HG03558 (cell line): Measurements from ENCODE around the gene DNMT3B.
"Not testable (repeated sequence)": the region's sequence is repeated elsewhere in the genome, so short reads cannot be mapped to it uniquely, and the experiment has no call there.

ENCODE experiments used
- ATAC-seq: cut with Tn5 transposase; IDR thresholded peaks from one replicate; pipeline ENCODE4 v1.9.1; 2021; ENCODE audit warnings: moderate number of reproducible peaks; ENCODE audit not compliant: unreplicated experiment; ENCODE audit errors: extremely low read depth

DNMT3B gene

DNA sequence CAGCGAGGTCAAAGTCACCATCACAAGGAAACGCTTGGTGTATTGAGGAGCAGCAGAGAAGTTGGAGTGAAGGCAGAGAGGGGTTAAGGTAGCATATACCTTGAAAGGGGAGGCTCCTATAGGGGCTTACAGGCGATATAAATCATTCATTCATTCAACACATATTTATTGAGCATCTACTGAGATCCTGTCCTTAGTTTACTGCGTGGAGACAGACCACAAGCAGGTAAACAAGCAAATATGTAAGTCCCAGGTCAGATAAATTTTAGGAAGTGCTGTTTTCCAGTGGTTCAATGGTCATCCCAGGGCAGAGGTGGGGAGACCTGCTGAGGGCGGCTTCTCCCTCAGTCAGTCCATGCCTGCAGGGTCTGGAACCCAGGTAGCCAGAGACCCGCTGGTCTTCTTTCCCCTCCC is 761 bp upstream of the DNMT3B start:
- ATAC-seq = no peak

DNA sequence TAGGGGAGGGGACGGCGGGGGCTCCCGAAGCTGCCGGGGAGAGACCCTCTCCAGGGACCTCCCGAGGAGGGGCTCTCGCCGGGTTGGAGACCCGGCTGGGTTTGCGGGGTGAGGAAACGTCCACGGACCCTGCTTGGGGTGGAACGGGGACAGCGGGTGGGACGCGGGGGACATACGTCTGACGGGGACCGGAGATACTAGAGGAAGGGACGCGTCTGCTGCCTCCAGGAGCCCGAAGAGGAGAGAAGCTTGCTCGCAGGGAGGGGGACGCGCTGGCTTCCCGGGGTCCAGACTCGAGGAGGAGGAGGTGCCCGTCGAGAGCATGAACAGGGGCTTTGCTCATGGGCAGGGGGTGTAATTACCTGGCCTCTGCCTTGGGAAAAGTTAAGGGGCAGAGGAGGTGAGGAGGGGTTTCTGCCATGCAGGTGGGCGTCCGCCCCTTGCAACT is 593 bp downstream of the DNMT3B start:
- no peak for ATAC-seq

DNA sequence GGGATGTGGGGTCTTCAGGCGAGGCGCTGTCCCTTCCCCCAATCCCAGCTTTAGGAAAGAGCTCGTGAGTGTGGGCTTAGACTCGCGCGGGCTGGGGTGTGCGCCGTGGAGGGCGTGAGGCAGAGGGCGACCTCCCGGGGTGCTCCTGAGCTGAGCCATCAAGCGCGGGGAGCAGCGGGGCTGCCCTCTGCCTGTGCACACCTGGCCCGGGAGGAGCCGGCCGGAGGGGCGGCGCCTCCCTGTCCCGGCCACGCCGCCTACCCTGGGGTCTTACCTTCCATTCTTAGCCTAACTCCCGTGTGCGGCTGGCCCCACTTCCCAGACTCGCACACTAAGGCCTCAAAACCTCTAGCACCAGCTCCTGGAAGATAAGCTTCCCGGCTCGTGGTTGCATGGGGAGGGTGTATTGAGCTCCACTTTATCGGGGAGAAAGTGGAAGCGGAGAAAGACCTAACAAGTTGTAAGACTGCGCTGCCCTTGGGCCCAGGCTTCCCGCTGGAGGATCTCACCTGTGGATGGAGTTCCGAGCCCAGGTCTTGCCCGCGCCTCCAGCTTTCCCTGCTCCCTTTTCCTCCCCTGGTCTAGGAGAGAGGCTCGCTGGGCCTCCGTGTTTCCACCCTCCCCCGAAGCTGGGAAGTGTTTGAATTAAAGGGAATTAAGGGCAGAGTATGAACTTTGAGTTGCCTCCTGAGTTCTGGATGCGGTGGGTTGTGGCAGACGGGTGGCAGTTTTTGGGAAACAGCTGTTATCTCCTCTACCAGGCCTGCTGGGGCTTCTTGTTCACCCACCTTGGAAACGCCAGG is 1.2 kb downstream of the DNMT3B start:
- no peak for ATAC-seq

DNA sequence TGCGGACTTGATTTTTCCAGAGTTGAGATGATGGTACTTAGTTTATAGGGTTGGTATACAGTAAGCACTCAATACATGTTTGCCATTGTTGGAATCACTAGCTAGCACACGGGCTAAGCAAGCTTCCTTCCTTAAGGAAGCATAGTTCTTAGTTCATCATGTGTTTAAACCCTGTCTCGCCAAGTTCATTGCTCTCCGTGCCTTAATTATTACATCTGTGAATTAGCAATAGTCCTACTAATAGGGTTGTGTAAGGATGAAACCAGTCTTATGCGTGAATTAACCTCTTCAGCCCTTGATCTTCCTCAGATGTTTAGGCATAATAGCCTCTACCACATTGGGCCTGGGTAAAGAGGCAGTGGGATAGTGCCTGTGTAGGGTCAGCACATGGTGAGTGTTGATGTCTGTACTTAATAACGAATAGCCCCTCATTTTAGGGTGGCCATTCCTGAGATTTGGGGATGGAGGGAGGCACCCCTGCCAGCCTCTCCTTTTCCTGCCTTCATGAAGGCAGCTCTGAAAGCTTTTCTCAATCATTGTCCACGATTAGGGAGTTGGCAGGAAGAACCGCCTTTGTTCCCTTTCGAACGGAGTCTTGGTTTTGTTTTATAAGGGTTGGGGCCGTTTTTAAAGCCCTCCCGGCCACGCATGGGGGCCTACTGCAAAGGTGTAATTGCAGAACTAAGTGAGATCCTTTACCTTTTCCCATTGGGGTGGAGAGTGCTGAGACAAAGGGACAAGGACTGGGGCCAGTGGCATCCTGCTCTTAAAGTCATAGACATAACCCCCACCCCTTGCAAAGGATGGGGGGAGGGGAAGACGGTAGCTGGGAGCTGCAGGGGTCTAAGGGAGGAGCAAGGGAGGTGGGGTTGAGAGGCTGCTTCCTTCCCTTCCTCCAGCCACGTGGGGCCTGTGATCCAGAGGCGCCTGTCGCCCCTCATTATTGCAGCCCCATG is 2.1 kb downstream of the DNMT3B start:
- no peak for ATAC-seq

DNA sequence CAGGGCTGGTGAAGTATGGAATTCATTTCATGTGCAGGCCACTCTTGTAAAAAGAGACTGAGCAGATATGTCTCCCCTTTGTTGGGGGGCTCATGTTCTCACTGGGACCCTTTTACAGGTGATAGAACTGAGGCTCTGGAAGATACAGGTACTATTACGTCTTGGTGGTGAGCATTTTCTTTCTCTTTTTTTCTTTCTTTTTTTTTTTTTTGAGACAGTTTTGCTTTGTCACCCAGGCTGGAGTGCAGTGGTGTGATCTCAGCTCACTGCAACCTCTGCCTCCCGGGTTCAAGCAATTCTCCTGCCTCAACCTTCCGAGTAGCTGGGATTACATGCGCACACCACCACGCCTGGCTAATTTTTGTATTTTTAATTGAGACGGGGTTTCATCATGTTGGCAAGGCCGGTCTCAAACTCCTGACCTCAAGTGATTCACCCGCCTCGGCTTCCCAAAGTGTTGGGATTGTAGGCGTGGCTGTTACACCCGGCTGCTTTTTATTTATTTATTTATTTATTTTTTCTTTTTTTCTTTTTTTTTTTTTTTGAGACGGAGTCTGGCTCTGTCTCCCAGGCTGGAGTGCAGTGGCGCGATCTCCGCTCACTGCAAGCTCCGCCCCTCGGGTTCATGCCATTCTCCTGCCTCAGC is 3.2 kb downstream of the DNMT3B start:
- not testable (repeated sequence) for ATAC-seq

DNA sequence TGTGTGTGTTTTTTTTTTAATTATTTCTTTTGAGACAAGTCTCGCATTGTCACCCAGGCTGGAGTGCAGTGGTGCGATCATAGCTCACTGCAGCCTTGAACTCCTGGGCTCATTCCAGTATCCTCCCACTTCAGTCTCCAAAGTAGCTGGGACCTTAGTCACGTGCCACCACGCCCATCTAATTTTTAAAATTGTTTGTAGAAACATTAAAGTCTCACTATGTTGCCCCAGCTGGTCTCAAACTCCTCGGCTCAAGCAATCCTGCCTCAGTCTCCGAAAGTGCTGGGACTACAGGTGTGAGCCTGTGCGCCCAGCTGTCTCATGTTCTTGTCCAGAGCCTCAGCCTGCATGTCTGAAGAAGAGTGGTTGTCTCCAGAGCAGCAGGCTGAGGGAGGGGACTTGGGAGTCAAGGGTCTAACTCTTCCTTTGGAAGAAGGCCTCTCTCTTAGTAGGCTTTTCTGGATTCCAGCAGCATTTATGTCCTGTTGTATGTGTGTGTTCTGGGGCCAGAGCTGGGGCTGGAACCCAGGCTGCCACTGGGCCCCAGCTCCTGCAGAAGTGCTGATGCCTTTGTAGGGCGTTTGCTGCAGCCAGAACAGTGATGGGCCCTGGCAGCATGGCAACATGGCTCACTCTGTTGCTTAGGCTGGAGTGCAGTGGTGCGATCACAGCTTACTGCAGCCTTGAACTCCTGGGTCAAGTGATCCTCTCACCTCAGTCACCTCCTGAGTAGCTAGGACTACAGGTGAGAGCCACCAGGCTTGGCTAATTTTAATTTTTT is 5.4 kb downstream of the DNMT3B start:
- ATAC-seq = no peak

DNA sequence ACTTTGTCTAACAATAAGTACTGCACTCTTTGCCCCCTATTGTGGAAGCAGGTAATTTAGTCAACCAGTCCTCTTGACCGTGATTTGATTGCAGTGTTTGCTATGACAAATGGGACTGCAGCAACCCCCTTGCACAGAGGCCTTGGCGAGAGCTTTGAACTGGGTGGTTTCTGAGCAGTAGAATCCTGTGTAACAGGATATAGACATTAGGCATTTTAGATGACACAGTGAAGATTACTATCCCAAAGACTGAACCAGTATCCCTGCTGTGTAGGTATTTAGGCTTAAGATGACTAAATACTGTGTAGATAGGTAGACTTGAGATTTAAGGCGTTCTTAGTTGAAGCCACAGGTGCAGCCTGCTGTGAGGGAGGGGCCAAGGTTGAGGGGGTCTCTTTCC is 9.9 kb downstream of the DNMT3B start:
- ATAC-seq = no peak

DNA sequence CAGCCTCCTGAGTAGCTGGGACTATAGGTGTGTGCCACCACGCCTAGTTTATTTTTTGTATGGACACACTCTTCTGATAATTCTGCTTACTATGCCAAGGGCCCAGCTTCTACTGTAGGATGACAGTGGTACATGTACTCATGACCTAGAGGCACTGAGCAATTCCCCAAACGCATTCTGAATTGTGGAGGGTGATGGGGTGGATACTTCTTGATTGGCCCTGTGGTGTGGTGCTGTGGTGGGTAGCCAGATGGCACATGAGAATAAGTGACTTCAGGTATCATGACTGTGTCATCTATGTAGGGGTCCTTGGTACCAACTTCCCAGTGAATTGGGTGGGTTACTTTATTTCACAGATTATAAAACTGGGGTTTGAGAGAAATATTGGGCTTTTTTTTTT is 11.0 kb downstream of the DNMT3B start:
- ATAC-seq = no peak

DNA sequence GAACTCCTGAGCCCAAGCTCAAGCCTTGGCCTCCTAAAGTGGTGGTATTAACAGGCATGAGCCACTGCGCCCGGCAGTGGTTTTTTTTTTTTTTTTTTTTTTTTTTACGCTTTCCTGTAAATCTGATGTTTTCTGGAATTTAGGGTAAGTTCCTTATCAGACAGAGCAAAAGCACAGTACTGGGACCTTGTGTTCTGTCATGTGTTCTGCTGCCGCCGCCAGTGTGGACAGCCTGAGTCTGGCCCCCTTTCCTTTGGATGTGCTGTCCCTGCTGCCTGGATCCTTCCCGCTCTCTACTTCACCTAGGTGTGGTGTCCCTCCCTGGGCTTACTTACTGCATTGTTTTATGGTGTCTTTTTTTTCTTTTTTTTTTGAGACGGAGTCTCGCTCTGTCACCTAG is 11.7 kb downstream of the DNMT3B start:
- ATAC-seq = no peak

DNA sequence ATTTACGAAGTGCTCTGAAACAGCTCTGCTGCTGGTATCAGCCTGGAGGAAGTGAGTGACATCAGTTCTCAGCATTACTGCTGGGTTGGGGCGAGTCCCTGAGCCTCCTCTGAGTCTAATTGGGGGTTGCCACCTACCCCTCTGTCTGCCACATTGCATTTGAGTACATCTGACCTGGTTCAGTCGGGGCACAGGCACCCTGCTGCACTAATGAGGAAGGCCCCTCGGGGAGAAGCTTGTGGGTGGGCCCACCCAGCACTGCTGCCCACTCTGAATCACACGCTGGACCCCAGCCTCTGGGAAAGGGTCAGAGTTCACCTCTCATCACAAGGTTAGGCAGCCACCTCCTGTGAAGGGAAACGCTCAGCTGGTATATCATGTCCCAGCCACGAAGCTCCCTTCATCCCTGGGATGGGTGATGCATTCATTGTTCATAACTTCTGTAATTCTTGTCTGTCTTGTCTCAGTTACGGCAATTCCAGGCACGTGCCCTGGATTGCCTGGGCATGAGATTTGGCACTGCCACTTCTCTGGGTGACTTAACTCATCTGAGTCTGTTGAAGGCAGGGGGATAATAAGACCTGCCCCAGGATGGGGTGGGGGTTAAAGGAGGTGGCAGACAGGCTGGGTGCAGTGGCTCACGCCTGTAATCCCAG is 13.3 kb downstream of the DNMT3B start:
- ATAC-seq = no peak

DNA sequence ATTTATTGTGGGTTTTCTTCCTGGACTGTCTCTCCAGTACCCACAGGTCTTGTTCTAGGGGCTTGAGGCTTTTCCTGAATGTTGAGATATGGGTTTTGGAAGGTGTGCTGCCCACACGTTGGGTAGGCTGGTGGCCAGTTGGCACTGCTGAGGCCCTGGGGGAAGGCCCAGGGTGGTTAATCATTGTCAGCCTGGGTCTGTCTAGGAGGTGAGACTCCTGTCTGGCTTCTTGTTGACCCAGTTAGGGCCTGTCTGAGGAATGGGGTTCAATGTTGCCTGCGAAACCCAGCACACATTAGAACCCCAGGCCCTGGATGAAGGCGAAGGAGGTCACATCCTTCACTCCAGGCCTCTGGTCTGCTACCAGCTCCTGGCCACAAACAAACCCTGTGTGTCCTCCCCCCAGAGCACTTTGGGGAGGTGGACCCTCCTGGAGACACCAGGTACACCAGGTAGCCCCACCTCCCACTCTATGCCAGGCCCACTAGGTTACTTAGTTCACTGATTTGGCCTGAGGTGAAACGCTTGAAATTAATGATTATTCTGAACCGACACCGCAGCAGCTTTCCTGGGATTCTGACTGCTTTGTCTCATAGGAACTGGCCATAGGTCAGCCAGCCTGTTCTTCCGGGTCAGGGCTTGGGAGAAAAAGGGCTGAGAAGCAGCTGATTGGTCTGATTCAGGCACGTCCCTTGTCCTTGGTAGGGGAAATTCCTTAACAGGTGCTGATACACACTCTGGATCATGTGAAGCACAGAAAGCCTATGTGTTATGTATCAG is 15.2 kb downstream of the DNMT3B start:
- ATAC-seq = no peak

DNA sequence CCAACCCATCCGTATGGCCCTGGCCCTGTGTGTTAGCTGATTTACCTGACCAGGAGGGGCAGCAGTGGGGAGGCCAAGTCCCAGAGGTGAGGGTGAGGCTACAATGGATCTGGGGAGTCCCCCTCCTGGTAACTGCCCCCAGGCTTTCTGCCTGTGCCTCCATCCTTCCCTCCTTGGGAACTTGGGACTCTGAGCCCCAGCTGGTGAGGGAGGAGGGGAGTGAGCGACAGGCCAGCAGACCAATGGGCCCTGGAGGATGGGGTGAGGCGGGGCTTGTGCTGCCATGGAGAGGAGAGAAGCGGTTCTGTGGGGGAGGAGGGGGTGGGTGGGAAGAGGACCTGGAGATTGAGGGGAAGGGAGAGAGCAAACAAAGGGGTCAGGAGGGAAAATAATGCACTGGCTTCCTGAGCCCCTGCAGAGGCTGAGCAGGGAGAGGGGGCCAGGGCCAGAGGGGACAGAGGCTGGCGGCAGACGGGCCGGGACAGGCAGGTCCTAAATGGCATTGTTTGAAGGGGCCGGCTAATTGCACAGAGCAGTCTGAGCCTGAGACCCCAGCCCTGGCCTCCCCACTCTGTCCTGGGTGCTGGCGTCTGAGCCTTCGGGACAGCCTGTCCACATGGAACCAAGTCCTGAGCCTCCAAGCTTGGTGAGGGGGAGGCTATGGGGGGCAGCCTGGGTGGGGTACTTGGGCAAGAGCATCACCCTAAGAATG is 17.5 kb downstream of the DNMT3B start:
- no peak for ATAC-seq

DNA sequence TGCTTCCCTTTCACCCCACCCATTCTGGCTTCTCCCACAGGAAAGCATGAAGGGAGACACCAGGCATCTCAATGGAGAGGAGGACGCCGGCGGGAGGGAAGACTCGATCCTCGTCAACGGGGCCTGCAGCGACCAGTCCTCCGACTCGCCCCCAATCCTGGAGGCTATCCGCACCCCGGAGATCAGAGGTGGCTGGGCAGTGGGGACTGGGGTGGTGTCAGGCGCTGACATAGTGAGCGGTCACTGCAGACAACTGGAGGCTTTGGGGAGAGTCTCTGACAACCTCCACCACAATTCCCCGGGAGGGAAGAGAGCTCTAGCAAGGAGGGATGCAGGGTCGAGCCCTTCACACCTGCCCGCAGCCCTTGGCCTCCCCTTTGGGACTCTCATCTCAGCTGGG is 18.1 kb downstream of the DNMT3B start:
- ATAC-seq = no peak

DNA sequence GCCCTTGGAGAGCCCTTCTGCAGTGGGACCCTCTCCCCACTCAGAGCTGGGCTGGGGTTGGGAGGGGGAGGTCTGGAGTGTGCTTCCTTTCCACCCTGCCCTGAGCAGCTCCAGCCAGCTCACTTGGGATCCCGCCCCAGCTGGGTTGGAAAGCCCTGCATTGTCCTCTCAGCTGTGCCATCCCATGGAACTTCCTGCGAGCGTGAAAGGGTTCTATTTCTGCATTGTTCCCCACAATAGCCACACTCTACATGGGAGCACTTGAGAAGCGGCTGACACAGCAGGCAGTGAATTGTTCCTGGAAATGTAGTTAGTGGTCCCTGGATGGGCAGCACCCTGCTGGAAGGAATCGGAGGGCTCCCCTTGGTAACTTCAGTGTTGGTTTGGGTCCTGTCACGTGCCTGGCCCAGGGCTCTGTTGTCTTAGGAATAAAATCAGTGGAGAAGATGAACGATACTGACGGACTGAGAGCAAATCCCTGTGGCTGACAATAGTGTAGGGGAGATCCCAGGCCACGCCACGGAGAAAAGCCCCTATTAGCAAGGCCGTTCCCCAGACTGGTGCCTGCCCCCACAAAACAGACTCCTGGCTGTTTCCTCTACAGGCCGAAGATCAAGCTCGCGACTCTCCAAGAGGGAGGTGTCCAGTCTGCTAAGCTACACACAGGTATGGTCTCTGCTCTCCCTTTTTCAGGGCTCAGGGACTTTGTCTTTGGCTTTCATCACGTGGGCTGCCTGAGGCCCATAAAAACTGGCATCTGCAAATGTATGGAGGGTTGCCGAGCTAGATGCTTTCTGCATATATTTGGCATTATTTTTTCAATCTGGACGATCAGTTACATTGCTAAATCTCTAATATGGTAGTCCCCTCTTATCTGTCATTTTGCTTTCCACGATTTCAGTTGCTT is 18.8 kb downstream of the DNMT3B start:
- ATAC-seq = no peak

DNA sequence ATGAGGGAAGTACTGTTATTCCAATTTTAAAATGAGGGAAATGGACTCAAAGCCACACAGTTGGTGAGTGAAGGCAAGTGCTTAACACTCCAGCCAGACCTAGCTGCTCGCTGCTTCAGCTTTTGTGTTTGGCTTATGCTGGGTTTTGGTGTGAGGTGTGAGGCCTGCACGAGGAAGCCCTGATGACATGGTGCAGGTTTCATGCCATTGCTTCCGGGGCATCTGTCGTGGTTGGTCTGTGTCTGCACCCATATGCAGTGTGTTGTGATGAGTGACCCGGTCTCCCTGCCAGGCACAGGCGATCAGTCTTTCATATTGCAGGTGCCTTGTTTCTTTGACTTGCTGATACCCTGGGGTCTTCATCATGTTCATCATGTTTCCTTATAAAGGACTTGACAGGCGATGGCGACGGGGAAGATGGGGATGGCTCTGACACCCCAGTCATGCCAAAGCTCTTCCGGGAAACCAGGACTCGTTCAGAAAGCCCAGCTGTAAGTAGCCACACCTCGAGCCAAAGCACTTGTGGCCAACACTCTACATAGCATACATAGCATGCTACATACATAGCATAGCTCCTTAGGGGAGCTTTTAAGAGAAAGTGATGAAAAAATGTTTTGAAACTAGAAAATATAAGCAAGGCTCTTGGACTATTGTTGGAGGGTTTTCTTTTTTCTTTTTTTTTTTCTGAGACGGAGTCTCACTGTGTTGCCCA is 22.3 kb downstream of the DNMT3B start:
- no peak for ATAC-seq

DNA sequence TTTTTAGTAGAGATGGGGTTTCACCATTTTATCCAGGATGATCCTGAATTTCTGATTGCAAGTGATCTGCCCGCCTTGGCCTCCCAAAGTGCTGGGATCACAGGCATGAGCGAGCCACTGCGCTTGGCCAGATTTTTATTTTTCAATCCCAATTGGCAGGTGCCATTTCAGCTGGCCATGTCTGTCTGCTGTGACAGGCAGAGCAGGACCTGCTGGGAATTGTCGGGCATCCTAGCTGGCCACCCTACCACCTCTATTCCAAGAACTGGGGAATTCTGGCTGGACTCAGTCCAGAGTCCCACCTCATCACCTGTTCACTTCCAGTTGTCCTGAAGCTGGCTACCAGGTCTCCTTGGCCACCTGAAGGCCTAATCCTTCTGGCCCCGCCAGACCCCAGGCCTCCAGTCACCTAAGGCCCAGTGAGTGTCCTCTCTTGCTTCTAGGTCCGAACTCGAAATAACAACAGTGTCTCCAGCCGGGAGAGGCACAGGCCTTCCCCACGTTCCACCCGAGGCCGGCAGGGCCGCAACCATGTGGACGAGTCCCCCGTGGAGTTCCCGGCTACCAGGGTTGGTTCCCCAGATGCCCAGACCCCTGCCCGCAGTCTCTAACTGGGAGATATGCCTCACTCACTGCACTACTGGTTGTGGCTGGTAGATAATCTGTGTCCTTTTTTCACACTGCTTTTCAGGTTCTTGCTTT is 24.0 kb downstream of the DNMT3B start:
- ATAC-seq = no peak
